ENCODE data around the gene PHLDB1. TPM values are rescaled to one million over a fixed set of nuclear protein-coding genes. Genes with fewer than 3 reads are reported as not detected.
"Not testable (repeated sequence)": the region's sequence is repeated elsewhere in the genome, so short reads cannot be mapped to it uniquely, and the experiment has no call there.

Gene PHLDB1
- total RNA-seq, 2 donors from 2014 or later = 155 to 201 TPM

DNA sequence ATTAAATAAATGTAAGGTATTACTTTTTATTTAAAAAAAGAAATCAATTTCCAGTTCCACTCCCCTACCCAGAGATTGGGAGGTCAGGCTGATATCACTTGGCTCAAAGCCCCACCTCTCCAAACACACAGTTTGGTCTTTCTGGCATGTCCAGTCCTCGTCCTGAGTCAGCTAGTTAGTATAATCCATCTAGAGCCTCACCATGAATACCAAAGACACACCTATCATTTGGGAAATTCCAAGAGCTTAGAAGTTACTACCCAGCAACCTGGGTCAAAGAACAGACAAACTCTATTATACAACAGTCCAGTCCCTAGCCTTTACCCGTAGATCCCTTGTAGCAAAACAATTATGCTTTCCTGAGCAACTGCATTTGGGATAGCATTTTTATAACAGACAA lies 62.6 kb downstream of the PHLDB1 start:
- intact Hi-C loops (cut with DNase I) = no loop called here
- no peak for DNase-seq (ENCODE audit: low spot score)

DNA sequence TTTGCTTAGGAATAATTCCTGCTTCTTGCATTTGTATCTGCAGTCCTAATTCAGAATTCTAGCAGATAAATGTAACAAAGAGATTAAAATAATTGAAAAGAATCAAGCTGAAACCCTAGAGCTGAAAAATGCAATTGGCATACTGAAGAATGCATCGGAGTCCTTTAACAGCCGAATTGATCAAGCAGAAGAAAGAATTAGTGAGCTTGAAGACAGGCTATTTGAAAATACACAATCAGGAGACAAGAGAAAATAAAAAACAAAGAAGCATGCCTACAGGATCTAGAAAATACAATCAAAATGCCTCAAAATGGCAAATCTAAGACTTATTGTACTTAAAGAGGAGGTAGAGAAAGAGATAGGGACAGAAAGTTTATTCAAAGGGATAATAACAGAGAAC lies 63.8 kb downstream of the PHLDB1 start:
- no peak for DNase-seq (ENCODE audit: low spot score)
- intact Hi-C loops (cut with DNase I) = no loop called here

DNA sequence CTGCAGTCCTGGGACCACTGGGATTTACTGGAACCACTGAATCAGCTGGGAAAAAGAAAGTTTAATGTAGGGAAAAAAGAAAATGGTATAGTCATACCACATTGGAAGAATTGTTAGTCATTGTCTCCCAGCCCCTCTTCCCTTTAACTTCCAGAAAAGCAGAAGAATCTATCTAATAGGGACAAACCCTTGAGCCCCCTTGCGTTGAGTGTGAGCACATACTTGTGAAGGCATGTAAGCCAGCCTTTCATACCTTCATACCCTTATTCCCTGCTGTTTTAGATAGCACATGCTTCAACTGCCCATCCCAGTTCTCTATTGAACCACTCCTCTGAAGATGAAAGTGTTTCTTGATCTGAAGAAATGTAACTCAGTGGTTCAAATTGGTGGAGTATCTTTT lies 65.4 kb downstream of the PHLDB1 start:
- DNase-seq (ENCODE audit: low spot score) = no peak
- intact Hi-C loops (cut with DNase I) = no loop called here

DNA sequence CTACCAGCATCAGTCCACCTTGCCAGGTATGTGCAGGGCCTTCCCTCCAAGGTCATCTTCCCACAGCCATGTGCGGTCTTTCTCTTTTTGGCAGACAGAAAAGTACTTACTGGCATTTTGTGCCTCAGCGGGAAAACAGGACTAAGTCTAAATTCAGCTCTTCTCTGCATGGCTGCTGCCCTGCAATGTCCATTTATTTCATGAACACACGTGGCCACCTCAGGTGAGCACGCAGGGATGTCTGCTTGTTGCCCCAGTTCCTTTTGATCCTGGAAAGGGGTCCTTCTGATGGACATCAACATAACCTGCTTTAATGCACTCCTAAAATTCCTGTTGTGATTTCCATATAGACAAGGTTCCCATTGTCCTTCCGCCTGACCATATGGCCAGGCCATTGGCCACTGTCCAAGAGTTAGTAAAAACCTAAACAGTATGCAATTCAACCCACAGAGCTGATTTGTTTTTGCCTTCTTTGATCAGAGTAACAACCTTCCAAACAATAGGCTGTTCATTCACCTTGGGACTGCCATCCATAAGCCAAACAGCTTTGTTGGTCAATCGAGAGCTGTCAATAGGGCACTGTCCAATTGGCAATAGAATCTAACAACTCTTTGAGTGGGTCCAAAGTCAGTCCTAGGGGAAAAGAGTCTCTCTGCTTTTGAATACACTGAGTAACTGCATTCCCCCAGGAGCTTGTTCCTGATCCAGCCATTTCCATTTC lies 66.1 kb downstream of the PHLDB1 start:
- intact Hi-C loops (cut with DNase I) = no loop called here

DNA sequence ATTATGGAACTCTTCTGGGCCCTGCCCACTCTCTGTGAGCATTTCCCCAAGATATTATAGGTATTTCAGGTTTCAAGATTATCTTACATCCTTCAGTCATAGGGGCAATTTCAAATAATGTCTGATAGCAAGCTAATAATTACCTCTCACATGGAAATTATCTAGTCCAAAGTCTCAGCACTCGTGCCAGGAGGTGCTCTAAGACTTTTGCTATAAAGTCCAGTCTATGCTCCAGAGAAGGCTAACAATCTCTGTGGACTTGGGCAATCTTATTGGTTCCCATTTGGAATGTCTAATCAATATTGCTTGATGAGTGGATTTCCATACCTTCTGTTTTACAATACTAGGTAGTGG lies 66.6 kb downstream of the PHLDB1 start:
- no peak for DNase-seq (ENCODE audit: low spot score)
- intact Hi-C loops (cut with DNase I) = no loop called here

More for the DNA sequence above, 66.1 kb downstream of the PHLDB1 start:
- peak; percentile 17 for DNase-seq (ENCODE audit: low spot score)

DNA sequence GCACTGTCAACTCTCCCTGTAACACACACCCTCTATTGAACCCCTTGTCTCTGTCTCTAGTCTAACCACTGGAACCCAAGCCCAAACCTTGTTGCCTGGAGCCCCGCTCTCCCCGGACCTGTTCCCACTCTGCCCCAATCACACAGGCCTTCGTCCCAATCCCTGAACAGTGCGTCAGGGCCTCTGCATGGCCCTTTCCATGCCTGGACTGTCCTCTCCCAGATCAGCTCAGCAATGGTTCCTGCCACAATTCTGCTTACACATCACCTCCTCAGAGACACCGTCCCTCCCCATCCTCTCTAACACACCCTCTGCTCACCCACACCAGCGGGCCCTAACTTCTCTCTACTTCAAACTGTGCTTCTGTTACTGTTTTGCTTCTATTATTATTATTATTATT lies 70.6 kb downstream of the PHLDB1 start:
- intact Hi-C loops (cut with DNase I) = no loop called here
- peak; percentile 23 for DNase-seq (ENCODE audit: low spot score)

DNA sequence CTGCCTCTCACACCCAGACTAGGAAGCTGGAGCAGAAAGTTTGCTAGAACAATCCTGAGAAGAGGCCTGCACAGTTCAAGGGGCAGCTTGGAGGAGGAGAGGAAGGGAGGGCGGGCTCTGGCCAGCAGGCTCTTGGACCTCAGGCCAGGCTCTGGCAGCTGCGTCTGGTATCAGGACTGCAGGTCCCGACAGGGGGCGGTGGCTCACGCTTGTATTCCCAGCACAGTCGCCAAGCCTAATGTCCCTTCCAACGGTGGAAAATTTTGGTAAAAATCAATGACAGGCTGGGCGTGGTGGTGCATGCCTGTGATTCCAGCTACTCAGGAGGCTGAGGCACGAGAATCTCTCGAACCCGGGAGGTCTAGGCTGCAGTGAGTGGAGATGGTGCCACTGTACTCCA lies 71.5 kb downstream of the PHLDB1 start:
- intact Hi-C loops (cut with DNase I) = not testable (repeated sequence)
- peak; percentile 88 for DNase-seq (ENCODE audit: low spot score)

DNA sequence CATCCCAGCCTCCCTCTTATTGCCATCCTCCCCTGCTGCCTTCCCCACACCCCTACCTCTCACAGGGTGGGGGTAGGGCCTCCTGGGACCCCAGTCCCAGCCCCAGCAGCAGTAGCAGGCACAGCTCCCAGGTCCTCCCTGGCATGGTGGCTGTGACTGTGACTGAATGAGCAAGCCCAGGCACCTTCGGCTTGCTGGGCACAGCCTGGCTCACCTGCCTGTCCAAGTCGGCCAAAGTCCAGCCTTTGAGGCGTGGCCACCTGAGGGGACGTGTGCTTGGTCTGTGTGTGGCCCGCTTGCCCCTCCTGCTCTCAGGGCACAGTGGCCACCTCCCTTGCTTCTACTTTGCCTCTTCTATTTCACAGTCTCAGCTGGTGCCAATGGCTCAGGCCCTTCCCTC lies 72.1 kb downstream of the PHLDB1 start, which contains the start of gene TREH:
Gene TREH (minus strand): TSS at position 168 of the 400 bp plus-strand sequence. CDS start 23 bp downstream, at position 145.
- DNase-seq (ENCODE audit: low spot score) = peak; percentile 63
- intact Hi-C loops (cut with DNase I) = no loop called here

DNA sequence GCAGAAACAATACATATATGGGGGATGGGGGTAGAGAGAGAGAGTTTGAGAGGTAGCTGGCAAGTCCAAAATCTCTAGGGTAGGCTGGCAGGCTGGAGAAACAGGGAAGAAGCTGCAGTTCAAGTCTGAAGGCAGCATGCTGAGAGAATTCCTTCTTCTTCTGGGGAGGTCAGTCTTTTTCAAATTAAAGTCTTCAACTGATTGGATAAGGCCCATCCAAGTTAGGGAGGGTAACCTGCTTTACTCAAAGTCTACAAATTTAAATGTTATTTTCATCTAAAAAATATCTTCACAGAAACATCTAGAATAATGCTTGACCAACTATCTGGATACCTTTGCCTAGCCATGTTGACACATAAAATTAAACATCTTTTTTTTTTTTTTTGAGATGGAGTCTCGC lies 75.0 kb downstream of the PHLDB1 start:
- no peak for DNase-seq (ENCODE audit: low spot score)
- intact Hi-C loops (cut with DNase I) = loop anchor here in 1 of 2 donors (10.0 kb wide), 1 partner anchor 272 kb away; the partner anchor contains the start of gene UPK2

DNA sequence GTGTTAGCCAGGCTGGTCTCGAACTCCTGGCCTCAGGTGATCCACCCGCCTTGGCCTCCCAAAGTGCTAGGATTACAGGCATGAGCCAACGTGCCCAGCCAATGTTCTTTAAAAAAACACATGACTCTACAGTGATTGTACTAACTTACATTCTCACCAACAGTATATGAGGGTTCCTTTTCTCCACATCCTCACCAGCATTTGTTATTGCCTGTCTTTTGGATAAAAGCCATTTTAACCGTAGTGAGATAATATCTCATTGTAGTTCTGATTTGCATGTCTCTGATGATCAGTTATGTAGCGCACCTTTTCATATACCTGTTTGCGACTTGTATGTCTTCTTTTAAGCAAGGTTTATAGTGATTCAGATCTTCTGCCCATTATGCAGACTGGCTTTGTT lies 75.5 kb downstream of the PHLDB1 start:
- intact Hi-C loops (cut with DNase I) = loop anchor here in 1 of 2 donors (10.0 kb wide), 1 partner anchor 272 kb away; the partner anchor contains the start of gene UPK2
- not testable (repeated sequence) for DNase-seq (ENCODE audit: low spot score)

DNA sequence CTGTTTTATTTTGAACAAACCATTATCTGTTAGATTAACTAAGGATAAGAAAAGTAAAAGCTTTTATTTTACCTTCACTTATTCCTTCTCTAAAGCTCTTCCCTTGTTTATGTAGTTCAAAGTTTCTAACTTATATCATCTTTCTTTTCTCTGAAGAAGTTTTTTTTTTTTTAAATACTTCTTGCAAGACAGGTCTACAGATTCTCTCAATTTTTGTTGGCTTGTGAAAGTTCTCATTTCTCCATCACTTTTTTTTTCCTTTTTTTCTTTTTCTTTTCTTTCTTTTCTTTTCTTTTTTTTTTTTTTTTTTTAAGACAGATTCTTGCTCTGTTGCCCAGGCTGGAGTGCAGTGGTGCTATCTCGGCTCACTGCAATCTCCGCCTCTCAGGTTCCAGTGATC lies 76.8 kb downstream of the PHLDB1 start:
- intact Hi-C loops (cut with DNase I) = loop anchor here in 1 of 2 donors (10.0 kb wide), 1 partner anchor 271 kb away; the partner anchor contains the start of gene UPK2
- DNase-seq (ENCODE audit: low spot score) = no peak

DNA sequence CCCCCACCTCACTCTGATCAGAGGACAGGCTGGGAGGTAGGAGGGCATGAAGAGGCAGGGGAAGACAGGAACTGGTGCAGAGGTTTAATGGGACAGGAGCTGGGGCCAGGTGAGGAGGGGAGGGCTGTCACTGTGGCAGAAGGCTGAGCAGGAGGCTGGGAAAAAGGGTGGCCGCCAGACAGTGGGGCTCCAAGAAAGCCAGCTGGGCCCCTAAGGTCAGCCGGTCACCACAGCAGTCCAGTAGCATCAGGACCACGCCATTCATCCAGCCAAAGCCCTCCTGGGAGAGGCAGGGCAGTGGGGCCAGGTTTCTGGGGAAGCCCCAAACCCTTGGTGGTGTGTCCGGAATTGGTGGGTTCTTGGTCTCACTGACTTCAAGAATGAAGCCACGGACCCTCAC lies 80.5 kb downstream of the PHLDB1 start:
- intact Hi-C loops (cut with DNase I) = loop anchor here (2.0 to 10.0 kb wide), 2 partner anchors 267 to 269 kb away; partner anchors contain the start of gene UPK2 (in 2 of the 2)

DNA sequence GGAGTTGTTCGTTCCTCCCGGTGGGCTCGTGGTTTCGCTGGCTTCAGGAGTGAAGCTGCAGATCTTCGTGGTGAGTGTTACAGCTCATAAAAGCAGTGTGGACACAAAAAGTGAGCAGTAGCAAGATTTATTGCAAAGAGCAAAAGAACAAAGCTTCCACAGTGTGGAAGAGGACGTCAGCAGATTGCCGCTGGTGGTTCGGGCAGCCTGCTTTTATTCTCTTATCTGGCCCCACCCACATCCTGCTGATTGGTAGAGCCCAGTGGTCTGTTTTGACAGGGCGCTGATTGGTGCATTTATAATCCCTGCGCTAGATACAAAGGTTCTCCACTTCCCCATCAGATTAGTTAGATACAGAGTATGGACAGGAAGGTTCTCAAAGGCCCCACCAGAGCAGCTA lies 80.9 kb downstream of the PHLDB1 start:
- DNase-seq (ENCODE audit: low spot score) = peak; percentile 60
- intact Hi-C loops (cut with DNase I) = loop anchor here (2.0 to 10.0 kb wide), 2 partner anchors 266 to 268 kb away; partner anchors contain the start of gene UPK2 (in 2 of the 2)

More for the DNA sequence above, 80.5 kb downstream of the PHLDB1 start:
- peak; percentile 45 for DNase-seq (ENCODE audit: low spot score)

DNA sequence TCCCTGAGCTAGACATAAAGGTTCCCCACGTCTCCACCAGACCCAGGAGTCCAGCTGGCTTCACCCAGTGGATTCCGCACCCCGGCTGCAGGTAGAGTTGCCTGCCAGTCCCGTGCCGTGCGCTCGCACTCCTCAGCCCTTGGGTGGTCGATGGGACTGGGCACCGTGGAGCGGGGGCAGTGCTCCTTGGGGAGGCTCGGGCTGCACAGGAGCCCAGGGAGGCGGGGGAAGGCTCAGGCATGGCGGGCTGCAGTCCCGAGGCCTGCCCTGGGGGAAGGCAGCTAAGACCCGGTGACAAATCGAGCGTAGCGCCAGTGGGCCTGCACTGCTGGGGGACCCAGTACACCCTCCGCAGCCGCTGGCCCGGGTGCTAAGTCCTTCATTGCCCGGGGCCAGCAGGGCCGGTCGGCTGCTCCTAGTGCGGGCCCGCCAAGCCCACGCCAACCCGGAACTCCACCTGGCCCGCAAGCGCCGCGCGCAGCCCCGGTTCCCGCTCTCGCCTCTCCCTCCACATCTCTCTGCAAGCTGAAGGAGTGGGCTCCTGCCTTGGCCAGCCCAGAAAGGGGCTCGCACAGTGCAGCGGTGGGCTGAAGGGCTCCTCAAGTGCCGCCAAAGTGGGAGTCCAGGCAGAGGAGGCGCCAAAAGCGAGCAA lies 81.6 kb downstream of the PHLDB1 start:
- intact Hi-C loops (cut with DNase I) = loop anchor here (2.0 to 10.0 kb wide), 2 partner anchors 266 to 268 kb away; partner anchors contain the start of gene UPK2 (in 2 of the 2)
- peak; percentile 81 for DNase-seq (ENCODE audit: low spot score)

DNA sequence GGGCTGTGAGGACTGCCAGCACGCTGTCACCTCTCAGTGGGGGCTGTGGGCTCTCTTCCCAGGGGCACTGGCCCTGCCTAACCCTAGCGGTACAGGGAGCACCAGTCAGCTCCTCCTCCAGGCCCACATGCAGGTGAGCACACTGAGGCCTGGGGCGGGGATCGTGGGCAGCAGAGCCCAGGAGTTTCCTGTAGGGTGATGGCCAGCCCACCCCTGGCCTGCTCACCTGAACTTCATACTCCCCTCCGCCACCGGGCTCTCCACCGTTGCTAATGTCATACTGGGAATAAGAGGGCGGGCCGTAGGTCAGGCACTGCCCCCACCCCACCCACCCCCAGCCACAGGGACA lies 82.1 kb downstream of the PHLDB1 start:
- no peak for DNase-seq (ENCODE audit: low spot score)
- intact Hi-C loops (cut with DNase I) = loop anchor here (2.0 to 10.0 kb wide), 2 partner anchors 265 to 267 kb away; partner anchors contain the start of gene UPK2 (in 2 of the 2)

DNA sequence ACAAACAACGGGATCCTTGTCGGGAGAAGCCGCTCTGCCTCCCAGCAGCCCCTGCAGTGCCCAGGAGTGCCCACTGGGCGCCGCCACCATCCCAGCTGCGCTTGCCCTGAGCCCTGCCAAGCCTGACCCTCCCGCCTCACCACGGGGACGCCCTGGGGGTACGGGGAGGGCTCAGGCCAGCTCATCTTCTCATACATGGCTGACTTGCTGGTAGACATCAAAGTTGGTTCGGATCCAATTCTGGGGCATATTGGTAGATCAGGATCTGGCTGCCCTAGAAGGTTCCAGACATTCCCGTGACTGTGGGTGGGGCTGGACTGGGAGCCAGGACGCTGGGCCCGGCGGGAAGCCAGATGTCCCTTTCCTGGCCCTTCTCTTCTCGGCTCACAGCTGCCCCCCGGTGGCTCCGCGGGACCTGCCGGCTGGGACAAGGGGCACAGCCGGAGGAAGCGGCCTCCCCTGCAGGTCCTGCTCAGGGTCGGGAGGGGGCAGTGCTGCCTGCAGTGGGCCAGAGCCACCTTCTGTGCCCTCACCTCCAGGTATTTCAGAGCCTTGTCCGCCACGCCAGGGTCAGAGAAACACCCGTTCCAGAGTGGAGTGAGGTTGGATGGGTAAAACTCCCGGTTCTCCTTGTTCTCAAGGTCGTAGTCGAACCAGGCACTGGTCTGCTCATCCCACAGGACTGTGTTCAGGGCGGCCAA lies 82.6 kb downstream of the PHLDB1 start:
- intact Hi-C loops (cut with DNase I) = loop anchor here (2.0 to 10.0 kb wide), 3 partner anchors 245 to 267 kb away; partner anchors contain the start of gene UPK2 (in 2 of the 2)

DNA sequence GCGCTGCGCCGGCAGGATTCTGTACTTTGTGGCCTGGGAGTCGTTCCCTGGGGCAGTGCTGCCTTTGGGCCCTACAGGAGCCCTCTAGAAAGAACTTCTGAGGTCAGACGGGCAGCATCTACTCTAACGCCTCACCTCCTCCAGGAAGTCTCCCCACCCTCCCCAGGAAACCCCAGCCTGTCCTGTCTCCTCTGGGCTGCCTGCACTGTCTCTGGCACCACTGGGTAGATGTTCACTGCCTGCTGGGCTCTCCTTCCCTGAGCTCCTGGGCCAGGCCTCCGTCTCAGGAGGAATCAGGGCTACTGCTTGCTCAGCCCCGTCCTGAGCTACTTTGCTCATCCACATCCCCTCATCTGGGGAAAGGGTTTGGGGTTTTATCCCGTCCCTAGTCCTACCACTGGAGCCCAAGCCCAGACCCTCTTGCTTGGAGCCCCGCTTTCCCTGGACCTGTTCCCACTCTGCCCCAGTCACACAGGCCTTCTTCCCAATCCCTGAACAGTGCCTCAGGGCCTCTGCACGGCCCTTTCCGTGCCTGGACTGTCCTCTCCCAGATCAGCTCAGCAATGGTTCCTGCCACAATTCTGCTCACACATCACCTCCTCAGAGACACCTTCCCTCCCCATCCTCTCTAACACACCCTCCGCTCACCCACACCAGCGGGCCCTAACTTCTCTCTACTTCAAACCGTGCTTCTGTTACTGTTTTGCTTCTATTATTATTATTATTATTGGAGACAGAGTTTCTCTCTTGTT lies 83.3 kb downstream of the PHLDB1 start:
- DNase-seq (ENCODE audit: low spot score) = peak; percentile 63
- intact Hi-C loops (cut with DNase I) = loop anchor here in 1 of 2 donors (10.0 kb wide), 1 partner anchor 244 kb away; no protein-coding TSS in a partner anchor

More for the DNA sequence above, 82.6 kb downstream of the PHLDB1 start:
- peak; percentile 98 for DNase-seq (ENCODE audit: low spot score)

DNA sequence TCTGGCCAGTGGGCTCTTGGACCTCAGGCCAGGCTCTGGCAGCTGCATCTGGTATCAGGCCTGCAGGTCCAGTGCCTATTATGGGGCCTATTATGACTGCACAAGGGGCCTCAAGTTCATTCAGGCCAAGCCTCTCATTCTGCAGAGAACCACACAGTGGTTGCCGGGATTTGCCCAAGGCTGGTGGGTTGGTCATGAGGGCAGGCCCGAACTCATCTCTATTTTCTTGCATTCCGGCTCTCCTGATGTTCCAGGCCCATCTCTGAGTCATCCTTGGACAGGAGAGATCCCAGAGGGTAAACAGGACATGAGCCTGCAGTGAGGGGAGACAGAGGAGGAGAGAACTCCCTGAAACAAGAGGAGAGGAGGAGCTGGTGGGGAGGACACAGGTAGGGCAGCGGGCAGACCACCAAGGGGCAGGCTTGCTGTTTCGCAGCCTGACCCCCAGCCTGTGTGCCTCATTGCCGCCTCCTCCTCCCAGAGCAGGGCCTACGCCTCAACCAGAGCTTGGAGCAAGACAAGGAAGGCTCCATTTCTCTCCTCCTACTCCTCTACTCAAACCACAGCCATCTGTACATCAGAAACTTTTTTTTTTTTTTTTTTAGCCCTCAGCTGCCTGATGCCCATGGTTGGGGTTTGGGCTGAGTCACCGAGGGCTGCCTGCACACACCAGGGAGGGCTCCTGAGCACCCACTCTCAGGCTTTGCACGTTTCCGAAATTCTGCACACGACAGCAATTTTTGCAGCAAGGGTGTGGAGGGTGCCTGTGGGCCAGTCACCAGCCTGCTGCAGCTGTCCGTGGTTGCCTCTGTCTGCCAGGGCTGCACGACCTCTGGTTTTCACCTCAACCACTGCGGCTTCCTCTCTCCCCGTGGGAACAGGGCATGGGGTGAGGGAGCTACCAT lies 84.8 kb downstream of the PHLDB1 start:
- intact Hi-C loops (cut with DNase I) = loop anchor here in 1 of 2 donors (10.0 kb wide), 1 partner anchor 243 kb away; no protein-coding TSS in a partner anchor
- peak; percentile 51 for DNase-seq (ENCODE audit: low spot score)

Measured in posterior vena cava (tissue), 2 donors.